ENCODE data around the gene ANKH. TPM values are rescaled to one million over a fixed set of nuclear protein-coding genes. Genes with fewer than 3 reads are reported as not detected.

Gene ANKH
- total RNA-seq, 4 donors from 2014 or later = 33.4 to 49.4 (median 38.0) TPM

GRCh38 chr5:14782591-14782990 is 89.0 kb downstream of the ANKH start:
- Histone ChIP-seq H3K27ac (replicated peaks in 1 of 4) (no peak overlapping the region), H3K9me3 (no peaks in the 10 kb centered on the region), H3K4me3 (no peak overlapping the region), H3K27me3 (no peaks in the 10 kb centered on the region), H3K4me1 (peaks cover 0 to 6% (median 0%) of the 10 kb centered on the region in 4 donors), H3K36me3 (peaks cover 0 to 3% (median 0%) of the 10 kb centered on the region in 4 donors)
- TF ChIP-seq CTCF (IDR thresholded peaks at IDR 0.05) (no peak), POLR2AphosphoS5 (IDR thresholded peaks at IDR 0.05) (no peak), EP300 (IDR thresholded peaks at IDR 0.05) (no peak), POLR2A (IDR thresholded peaks at IDR 0.05; ENCODE audit: low read depth) (no peak)
- WGBS = 93% methylated on average over 5 of the region's 5 CpGs
- intact Hi-C loops (cut with DNase I) = no loop called here
- no peak for DNase-seq (ENCODE audit: extremely low spot score)

DNA sequence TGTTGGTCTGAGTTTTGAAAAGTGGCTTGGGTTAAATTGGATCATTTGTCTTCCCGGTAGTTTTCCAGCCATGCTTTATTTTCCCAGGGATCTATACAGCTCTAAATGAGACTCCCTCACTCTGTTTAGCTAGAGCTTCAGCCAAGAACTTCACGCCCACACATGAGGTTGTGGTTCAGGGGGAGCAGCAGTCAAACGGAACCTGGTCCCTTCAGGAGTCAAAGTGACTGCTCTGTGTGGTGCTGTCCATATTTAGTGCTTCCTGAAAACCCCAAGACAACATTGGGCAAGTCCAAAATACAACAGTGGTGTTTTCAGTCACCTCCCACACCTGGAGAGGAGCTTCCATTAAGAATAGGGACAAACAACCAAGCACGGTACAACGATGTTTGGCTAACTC is 90.5 kb downstream of the ANKH start:
- intact Hi-C loops (cut with DNase I) = no loop called here

DNA sequence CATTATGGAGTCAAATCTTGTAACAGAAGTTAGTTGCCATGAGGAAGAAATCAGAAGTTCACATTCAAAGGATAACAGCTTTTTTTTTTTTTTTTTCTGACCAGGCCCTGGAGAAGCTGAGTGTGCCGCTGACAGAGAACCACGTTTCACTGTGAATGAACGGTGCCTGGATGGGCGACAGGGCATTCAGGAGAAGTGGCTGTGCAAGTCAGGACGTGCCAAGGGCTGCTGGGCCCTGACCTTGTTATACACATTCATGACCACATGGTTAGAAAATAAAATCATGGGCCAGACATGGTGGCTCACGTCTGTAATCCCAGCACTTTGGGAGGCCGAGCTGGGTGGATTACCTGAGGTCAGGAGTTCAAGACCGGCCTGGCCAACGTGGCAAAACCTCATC is 91.6 kb downstream of the ANKH start:
- no peak for DNase-seq (ENCODE audit: extremely low spot score)
- 87% methylated on average over 9 of the region's 9 CpGs for WGBS
- Histone ChIP-seq H3K27ac (replicated peaks in 1 of 4) (no peak overlapping the region), H3K36me3 (peaks cover 0 to 3% (median 0%) of the 10 kb centered on the region in 4 donors), H3K4me1 (peaks cover 8 to 16% (median 12%) of the 10 kb centered on the region in 4 donors), H3K27me3 (no peaks in the 10 kb centered on the region), H3K9me3 (no peaks in the 10 kb centered on the region), H3K4me3 (no peak overlapping the region)
- intact Hi-C loops (cut with DNase I) = no loop called here
- no peak for TF ChIP-seq EP300 (IDR thresholded peaks at IDR 0.05)
- TF ChIP-seq POLR2AphosphoS5 (IDR thresholded peaks at IDR 0.05) = no peak
- TF ChIP-seq POLR2A (IDR thresholded peaks at IDR 0.05; ENCODE audit: low read depth) = no peak
- no peak for TF ChIP-seq CTCF (IDR thresholded peaks at IDR 0.05)

More for the DNA sequence above, 90.5 kb downstream of the ANKH start:
- Histone ChIP-seq H3K9me3 (no peaks in the 10 kb centered on the region), H3K4me3 (no peak overlapping the region), H3K27ac (replicated peaks in 1 of 4) (no peak overlapping the region), H3K36me3 (peaks cover 0 to 3% (median 0%) of the 10 kb centered on the region in 4 donors), H3K4me1 (peaks cover 6 to 10% (median 9%) of the 10 kb centered on the region in 4 donors), H3K27me3 (no peaks in the 10 kb centered on the region)
- DNase-seq (ENCODE audit: extremely low spot score) = no peak
- TF ChIP-seq CTCF (IDR thresholded peaks at IDR 0.05) (no peak), POLR2A (IDR thresholded peaks at IDR 0.05; ENCODE audit: low read depth) (no peak), EP300 (IDR thresholded peaks at IDR 0.05) (no peak), POLR2AphosphoS5 (IDR thresholded peaks at IDR 0.05) (no peak)
- 85% methylated on average over 5 of the region's 5 CpGs for WGBS

DNA sequence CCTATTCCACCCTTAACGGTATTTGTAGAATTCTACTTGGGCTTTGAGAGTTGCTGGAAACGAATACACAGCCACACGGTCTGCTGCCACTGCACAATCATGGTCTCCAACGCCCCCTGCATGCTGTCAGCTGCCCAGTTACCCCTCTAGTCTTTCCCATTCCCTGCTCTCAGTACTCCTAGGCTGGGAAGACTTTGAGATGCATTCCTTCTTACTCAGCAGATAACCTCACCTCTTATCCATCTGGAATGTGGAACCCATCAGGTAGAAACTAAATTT is 92.8 kb downstream of the ANKH start:
- Histone ChIP-seq H3K4me3 (no peak overlapping the region), H3K4me1 (peaks cover 8 to 16% (median 12%) of the 10 kb centered on the region in 4 donors), H3K27me3 (no peaks in the 10 kb centered on the region), H3K36me3 (no peaks in the 10 kb centered on the region), H3K27ac (replicated peaks in 1 of 4) (no peak overlapping the region), H3K9me3 (no peaks in the 10 kb centered on the region)
- no peak for DNase-seq (ENCODE audit: extremely low spot score)
- intact Hi-C loops (cut with DNase I) = no loop called here
- TF ChIP-seq POLR2A (IDR thresholded peaks at IDR 0.05; ENCODE audit: low read depth) = no peak
- TF ChIP-seq CTCF (IDR thresholded peaks at IDR 0.05) = no peak
- TF ChIP-seq EP300 (IDR thresholded peaks at IDR 0.05) = no peak
- no peak for TF ChIP-seq POLR2AphosphoS5 (IDR thresholded peaks at IDR 0.05)
- WGBS = 84% methylated on average over 4 of the region's 4 CpGs
